ENCODE results near the gene TMEM119.

Gene TMEM119

GRCh38 chr12:108597559-108598471 is at the start of gene TMEM119:
TMEM119 (minus strand) TSS chr12:108598084; CDS start chr12:108592383, 5,701 bp downstream.
- peak in 1 of 2 donors; percentile 19 for DNase-seq

GRCh38 chr12:108646600-108647579 is 49.0 kb upstream of the TMEM119 start:
- no peak for DNase-seq

- DNase-seq = no peak
Observed at GRCh38 chr12:108645686-108646599, 48.1 kb upstream of the TMEM119 start.

- DNase-seq = no peak
Observed at GRCh38 chr12:108644811-108645120, 46.9 kb upstream of the TMEM119 start.

GRCh38 chr12:108643941-108644810 is 46.3 kb upstream of the TMEM119 start:
- peak in 1 of 2 donors; percentile 49 for DNase-seq

- DNase-seq = no peak
Observed at GRCh38 chr12:108642899-108643654, 45.2 kb upstream of the TMEM119 start.

GRCh38 chr12:108642269-108642870 is 44.5 kb upstream of the TMEM119 start:
- DNase-seq = no peak

- DNase-seq = no peak
Observed at GRCh38 chr12:108641446-108642268, 43.8 kb upstream of the TMEM119 start.

- DNase-seq = no peak
Observed at GRCh38 chr12:108640802-108641445, 43.0 kb upstream of the TMEM119 start.

- no peak for DNase-seq
Observed at GRCh38 chr12:108638997-108639822, 41.3 kb upstream of the TMEM119 start.

GRCh38 chr12:108638141-108638827 is 40.4 kb upstream of the TMEM119 start:
- peak; percentile 67 to 82 for DNase-seq

- no peak for DNase-seq
Observed at GRCh38 chr12:108637222-108637971, 39.5 kb upstream of the TMEM119 start.

GRCh38 chr12:108635997-108636808 is 38.3 kb upstream of the TMEM119 start:
- DNase-seq = no peak

- no peak for DNase-seq
Observed at GRCh38 chr12:108635201-108635996, 37.5 kb upstream of the TMEM119 start.

Data from hippocampal formation (tissue), 2 donors.